Right renal cortex interstitium (tissue), 3 donors: ENCODE measurements around the gene KIR2DL4. TPM values are rescaled to one million over a fixed set of nuclear protein-coding genes. Genes with fewer than 3 reads are reported as not detected.
"Not testable (repeated sequence)": the region's sequence is repeated elsewhere in the genome, so short reads cannot be mapped to it uniquely, and the experiment has no call there.

ENCODE experiments used
- DNase-seq, 3 donors: peaks; one replicate each; pipeline ENCODE4 v3.0.0-alpha.2; 2013; ENCODE audit warnings: low read depth in 3 of 3, low spot score in 2 of 3
- polyA plus RNA-seq, 3 donors: library from polyadenylated mRNA; unstranded; fragments of 120-200 nt; gene quantifications; one replicate each; pipeline ENCODE4 v1.2.1, GENCODE V29; 2013; ENCODE audit not compliant: insufficient read length in 3 of 3

The KIR2DL4 gene
- not detected for polyA plus RNA-seq

GRCh38 chr19:54803410-54803809, at the start of gene KIR2DL4:
Gene KIR2DL4 (plus strand): TSS chr19:54803610. CDS start chr19:54803652, 42 bp downstream.
- DNase-seq: no peak

- DNase-seq: not testable (repeated sequence)
Observed at GRCh38 chr19:54756204-54757110, 47.0 kb upstream of the KIR2DL4 start.

- DNase-seq: not testable (repeated sequence)
Observed at GRCh38 chr19:54758577-54758976, 44.8 kb upstream of the KIR2DL4 start.

- DNase-seq: not testable (repeated sequence)
Observed at GRCh38 chr19:54764219-54764618, 39.2 kb upstream of the KIR2DL4 start.

GRCh38 chr19:54766464-54766863, 36.9 kb upstream of the KIR2DL4 start:
- not testable (repeated sequence) for DNase-seq

GRCh38 chr19:54769646-54770045, 33.8 kb upstream of the KIR2DL4 start, which contains the start of gene KIR2DL1:
Gene KIR2DL1 (plus strand): TSS chr19:54769793. CDS start chr19:54769851, 58 bp downstream.
- DNase-seq: not testable (repeated sequence)

- DNase-seq: not testable (repeated sequence)
Observed at GRCh38 chr19:54770511-54770910, 32.9 kb upstream of the KIR2DL4 start.

- DNase-seq: not testable (repeated sequence)
Observed at GRCh38 chr19:54771018-54771960, 32.1 kb upstream of the KIR2DL4 start.

- DNase-seq: not testable (repeated sequence)
Observed at GRCh38 chr19:54772666-54773065, 30.7 kb upstream of the KIR2DL4 start.

GRCh38 chr19:54775095-54775815, 28.2 kb upstream of the KIR2DL4 start:
- not testable (repeated sequence) for DNase-seq

- not testable (repeated sequence) for DNase-seq
Observed at GRCh38 chr19:54775830-54776229, 27.6 kb upstream of the KIR2DL4 start.

- DNase-seq: not testable (repeated sequence)
Observed at GRCh38 chr19:54777851-54778250, 25.6 kb upstream of the KIR2DL4 start.

GRCh38 chr19:54778896-54779295, 24.5 kb upstream of the KIR2DL4 start:
- not testable (repeated sequence) for DNase-seq

GRCh38 chr19:54782916-54783315, 20.5 kb upstream of the KIR2DL4 start:
- not testable (repeated sequence) for DNase-seq

- not testable (repeated sequence) for DNase-seq
Observed at GRCh38 chr19:54786091-54786723, 17.2 kb upstream of the KIR2DL4 start.

GRCh38 chr19:54788154-54788553, 15.3 kb upstream of the KIR2DL4 start:
- DNase-seq: not testable (repeated sequence)

- no peak for DNase-seq
Observed at GRCh38 chr19:54790711-54791110, 12.7 kb upstream of the KIR2DL4 start.

GRCh38 chr19:54791476-54791875, 11.9 kb upstream of the KIR2DL4 start:
- DNase-seq: no peak

- DNase-seq: no peak
Observed at GRCh38 chr19:54792814-54793213, 10.6 kb upstream of the KIR2DL4 start.

- no peak for DNase-seq
Observed at GRCh38 chr19:54795758-54796157, 7.7 kb upstream of the KIR2DL4 start.
